Activated CD8-positive, alpha-beta memory T cell treated with anti-CD3 and anti-CD28 coated beads for 4 hours (primary cell): ENCODE measurements around the gene SMNDC1.
"Not testable (repeated sequence)": the region's sequence is repeated elsewhere in the genome, so short reads cannot be mapped to it uniquely, and the experiment has no call there.

Source experiments
- DNase-seq, 2 donors: peaks; one replicate each; pipeline ENCODE4 v3.0.0-alpha.2; 2020; ENCODE audit warnings: low read depth in 2 of 2

SMNDC1 gene

DNA sequence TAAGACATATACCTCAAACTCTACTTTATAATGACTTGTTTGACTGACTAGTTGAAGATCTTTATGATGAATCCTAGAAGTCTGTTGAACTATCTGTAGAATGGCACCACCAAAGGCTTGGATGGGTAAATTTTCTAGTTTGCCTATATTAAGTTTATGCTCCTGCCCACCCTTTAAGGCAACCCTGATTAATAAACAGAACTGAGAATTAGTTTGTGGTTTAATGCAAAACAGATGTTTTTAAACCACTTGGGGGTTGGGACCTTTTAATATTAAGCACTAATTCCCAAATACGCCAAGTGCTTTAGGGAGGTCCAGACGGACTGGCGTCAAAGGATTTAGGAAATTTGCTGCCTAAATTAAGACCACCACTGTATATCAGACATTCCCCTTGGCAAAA is 20.5 kb downstream of the SMNDC1 start:
- DNase-seq, result no peak

GRCh38 chr10:110279407-110279986 is 25.2 kb downstream of the SMNDC1 start:
- DNase-seq, result peak in 1 of 2 donors; percentile 26

GRCh38 chr10:110278562-110279406 is 25.9 kb downstream of the SMNDC1 start:
- DNase-seq, result no peak

- no peak for DNase-seq
Observed at GRCh38 chr10:110277591-110277990, 27.1 kb downstream of the SMNDC1 start.

GRCh38 chr10:110276603-110277002 is 28.1 kb downstream of the SMNDC1 start:
- no peak for DNase-seq

DNA sequence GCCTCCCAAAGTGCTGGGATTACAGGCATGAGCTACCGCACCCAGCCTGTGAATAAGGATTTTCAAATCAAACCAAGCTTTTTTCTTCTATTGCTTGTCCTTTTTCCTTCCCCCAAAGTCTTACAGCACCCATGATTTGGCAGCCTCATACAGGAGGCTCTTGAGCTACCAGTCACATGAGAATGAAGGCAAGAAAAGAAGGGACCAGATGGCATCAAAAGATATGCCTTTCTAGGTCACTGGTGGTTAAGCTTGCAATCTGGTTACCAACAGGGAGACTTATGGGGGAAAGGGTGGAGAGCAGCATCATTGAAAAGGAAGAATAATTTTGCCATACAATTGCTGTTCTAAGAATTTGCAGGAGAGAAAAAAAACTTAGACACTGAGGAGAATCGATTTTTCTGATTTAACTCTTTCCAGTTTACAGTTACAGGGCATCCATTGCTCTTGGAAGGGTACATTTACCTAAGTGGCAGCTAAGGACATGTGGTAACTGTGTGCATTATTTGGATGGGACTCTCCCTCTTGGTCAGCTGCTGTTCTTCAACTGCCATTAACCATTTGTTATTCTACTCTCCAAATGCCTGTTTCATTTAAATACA is 29.5 kb downstream of the SMNDC1 start:
- DNase-seq, result no peak

DNA sequence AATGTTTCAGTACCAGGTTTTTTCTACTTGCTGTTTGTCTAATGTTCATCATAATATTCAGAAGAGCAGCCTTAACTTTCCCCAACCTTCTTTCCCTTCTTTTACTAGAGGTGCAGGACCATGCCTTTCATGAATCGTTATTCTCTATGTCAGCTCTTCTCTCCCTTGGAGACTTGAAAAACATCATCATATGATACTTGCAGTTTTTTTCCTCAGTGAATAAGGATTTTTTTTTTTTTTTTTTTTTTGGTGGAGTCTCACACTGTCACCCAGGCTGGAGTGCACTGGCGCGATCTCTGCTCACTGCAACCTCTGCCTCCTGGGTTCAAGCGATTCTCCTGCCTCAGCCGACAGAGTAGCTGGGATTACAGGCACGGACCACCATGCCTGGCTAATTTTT is 30.1 kb downstream of the SMNDC1 start:
- DNase-seq, result no peak

DNA sequence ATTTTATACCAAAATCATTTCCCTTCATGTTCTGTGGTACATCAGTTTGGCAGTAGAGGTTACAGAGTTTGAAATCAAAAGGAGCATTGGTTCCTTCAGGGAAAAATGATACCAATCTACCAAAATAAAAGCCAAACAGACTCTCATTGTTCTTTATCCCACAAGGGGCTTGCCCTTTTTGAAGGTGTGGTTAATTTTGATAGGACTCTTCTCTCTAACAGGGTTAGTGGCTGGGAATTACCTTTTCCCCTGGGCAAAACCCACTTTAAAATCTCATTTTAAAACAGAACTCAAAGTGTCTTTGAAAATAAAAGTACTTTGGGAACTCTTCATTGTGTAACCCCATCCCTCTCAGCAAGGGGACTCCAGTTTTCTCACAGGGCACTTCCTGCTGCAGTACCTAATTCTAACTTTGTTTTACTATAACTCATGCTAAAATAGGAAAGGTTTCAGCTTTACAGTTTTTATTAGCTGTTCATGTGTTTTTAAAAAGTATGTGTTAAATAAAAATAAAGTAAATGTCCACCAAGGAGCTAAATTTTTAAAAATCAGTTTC is 30.6 kb downstream of the SMNDC1 start:
- no peak for DNase-seq

- peak in 1 of 2 donors; percentile 1 for DNase-seq
Observed at GRCh38 chr10:110273474-110273873, 31.2 kb downstream of the SMNDC1 start.

GRCh38 chr10:110272995-110273394 is 31.7 kb downstream of the SMNDC1 start:
- not testable (repeated sequence) for DNase-seq

GRCh38 chr10:110269374-110270318 is 35.1 kb downstream of the SMNDC1 start:
- DNase-seq, result no peak

- DNase-seq, result no peak
Observed at GRCh38 chr10:110268971-110269370, 35.7 kb downstream of the SMNDC1 start.

DNA sequence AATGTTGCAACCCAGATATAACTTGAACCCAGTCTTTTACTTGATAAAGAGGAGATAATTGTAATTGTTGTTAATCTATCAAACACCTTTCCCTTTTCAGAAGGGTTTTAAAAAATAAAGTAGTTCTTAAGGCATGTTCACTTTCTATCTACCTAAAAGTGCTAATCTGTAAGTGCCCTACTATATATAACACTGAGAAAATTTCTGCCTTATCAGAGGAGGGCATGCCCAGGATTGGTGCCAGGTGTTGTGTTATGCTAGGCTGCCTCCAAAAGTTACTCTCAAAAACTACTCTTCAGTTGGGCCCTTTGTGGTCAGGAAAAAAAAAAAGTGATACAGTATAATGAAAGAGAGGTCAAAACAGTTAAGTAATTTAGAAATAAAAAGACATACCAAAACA is 36.3 kb downstream of the SMNDC1 start:
- no peak for DNase-seq

GRCh38 chr10:110267276-110267675 is 37.4 kb downstream of the SMNDC1 start:
- DNase-seq, result no peak

- DNase-seq, result no peak
Observed at GRCh38 chr10:110265573-110266193, 39.0 kb downstream of the SMNDC1 start.

DNA sequence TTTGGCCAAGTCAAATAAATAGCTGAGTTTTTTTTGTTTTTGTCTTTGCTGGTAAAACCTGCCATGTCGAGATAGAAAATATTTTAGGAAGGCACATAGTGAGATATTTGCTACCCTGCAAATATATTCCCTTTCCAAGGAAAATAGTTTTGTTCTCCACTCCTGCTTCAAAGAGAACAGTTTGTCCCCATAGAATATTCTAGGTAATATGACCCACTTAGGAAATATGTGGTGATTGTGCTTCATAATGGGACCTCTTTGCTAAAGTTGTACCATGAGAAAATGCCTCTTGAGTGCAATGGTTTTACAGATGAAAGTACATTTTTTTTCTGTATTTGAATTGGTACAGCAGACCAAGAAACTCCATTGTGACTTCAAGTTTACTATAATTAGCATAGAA is 41.6 kb downstream of the SMNDC1 start:
- no peak for DNase-seq

- no peak for DNase-seq
Observed at GRCh38 chr10:110260746-110261477, 43.8 kb downstream of the SMNDC1 start.

DNA sequence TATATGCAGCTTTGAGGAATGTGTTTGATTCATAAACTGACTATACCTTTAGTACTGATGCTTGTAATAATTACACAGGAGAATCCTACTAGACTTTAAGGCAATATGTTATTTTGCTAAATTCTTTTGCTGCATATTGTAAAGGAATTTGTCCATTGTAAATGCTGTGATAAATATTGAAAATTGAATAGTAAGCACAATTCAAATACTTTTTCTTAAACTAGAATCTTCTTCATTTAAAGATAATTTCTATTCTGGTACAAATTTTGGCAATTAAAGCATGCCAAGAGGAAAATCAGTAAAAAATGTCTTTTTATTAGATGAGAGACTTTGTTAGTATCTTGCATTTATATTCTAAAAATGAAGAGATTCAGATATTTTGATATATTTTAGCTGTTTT is 45.4 kb downstream of the SMNDC1 start:
- DNase-seq, result no peak

GRCh38 chr10:110258542-110258941 is 46.2 kb downstream of the SMNDC1 start:
- DNase-seq, result no peak

DNA sequence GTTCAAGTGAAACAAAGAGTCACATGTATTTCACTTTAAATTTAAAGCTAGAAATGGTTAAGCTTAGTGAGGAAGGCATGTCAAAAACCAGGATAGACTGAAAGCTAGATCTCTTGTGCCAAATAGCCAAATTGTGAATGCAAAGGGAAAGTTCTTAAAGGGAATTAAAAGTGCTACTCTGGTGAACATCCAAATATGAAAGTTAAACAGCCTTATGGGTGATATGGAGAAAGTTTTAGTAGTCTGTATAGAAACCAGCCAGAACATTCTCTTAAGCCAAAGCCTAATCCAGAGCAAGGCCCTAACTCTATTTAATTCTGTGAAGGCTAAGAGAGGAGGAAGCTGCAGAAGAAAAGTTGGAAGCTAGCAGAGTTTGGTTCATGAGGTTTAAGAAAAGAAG is 50.3 kb downstream of the SMNDC1 start:
- DNase-seq, result no peak
